Thoracic aorta (tissue), 2 donors: ENCODE data around the gene DGKD. TPM values are rescaled to one million over a fixed set of nuclear protein-coding genes. Genes with fewer than 3 reads are reported as not detected.

Experiments
- ATAC-seq: fragments of 150-250 bp; one replicate; pipeline ENCODE4 v1.8.0; 2017; ENCODE audit warnings: low read depth; ENCODE audit not compliant: insufficient number of reproducible peaks, low FRiP score
- DNase-seq: peaks from one replicate; pipeline ENCODE4 v3.0.0-alpha.2; 2020; ENCODE audit warnings: low spot score
- H3K27ac ChIP-seq, 2 donors: fragments of 200-600 bp; sonication (generic); 1 replicate in 1 of 2; 2 replicates in 1 of 2; pipeline ENCODE4 v1.5.1; 2016; ENCODE audit warnings: mild to moderate bottlenecking in 2 of 2, moderate library complexity in 2 of 2
- H3K27me3 ChIP-seq: fragments of 200-600 bp; sonication (generic); replicated peaks from 2 replicates; pipeline ENCODE4 v1.6.0; 2016; ENCODE audit warnings: mild to moderate bottlenecking; ENCODE audit not compliant: insufficient read depth
- H3K36me3 ChIP-seq: fragments of 200-600 bp; sonication (generic); one replicate; pipeline ENCODE4 v1.5.1; 2016
- H3K4me1 ChIP-seq, 2 donors: fragments of 200-600 bp; sonication (generic); 1 replicate in 1 of 2; 2 replicates in 1 of 2; pipeline versions ENCODE4 v1.5.1 to v1.6.0; 2016; ENCODE audit warnings: low read depth in 2 of 2, mild to moderate bottlenecking in 1 of 2; ENCODE audit not compliant: control insufficient read depth in 1 of 2
- H3K4me3 ChIP-seq: fragments of 200-600 bp; sonication (generic); 2 replicates; pipeline ENCODE4 v1.5.1; 2016; ENCODE audit warnings: mild to moderate bottlenecking
- H3K9me3 ChIP-seq: fragments of 200-600 bp; sonication (generic); 2 replicates; pipeline ENCODE4 v1.5.1; 2016
- CTCF ChIP-seq: fragments of 200-600 bp; sonication (generic); IDR thresholded peaks from one replicate; pipeline ENCODE4 v1.5.1; 2019; ENCODE audit warnings: antibody characterized with exemption
- total RNA-seq, 2 donors: library from RNA; depleted of rRNA; stranded (reverse); fragments of >200 nt; gene quantifications; one replicate each; pipeline versions ENCODE4 v1.1.0 to v1.2.3, GENCODE V29; 2016

Gene DGKD
- total RNA-seq, 2 donors from 2014 or later = 47.3 to 47.9 TPM

GRCh38 chr2:233424154-233424951 lies 70.1 kb downstream of the DGKD start:
- TF ChIP-seq CTCF = no peak
- Histone ChIP-seq H3K4me3 (no peak overlapping the region), H3K27ac (peak overlapping the region in 1 of 2 donors; percentile 41), H3K36me3 (no peaks in the 10 kb centered on the region), H3K9me3 (no peaks in the 10 kb centered on the region), H3K4me1 (peaks cover 4 to 48% of the 10 kb centered on the region in 2 donors), H3K27me3 (no peaks in the 10 kb centered on the region)
- peak; percentile 28 for DNase-seq
- ATAC-seq = peak; percentile 35

GRCh38 chr2:233426619-233427342 lies 72.5 kb downstream of the DGKD start:
- Histone ChIP-seq H3K27ac (no peak overlapping the region), H3K4me1 (peaks cover 3 to 42% of the 10 kb centered on the region in 2 donors), H3K9me3 (no peaks in the 10 kb centered on the region), H3K4me3 (no peak overlapping the region), H3K36me3 (no peaks in the 10 kb centered on the region), H3K27me3 (no peaks in the 10 kb centered on the region)
- TF ChIP-seq CTCF = no peak
- DNase-seq (no peak), ATAC-seq (no peak)

DNA sequence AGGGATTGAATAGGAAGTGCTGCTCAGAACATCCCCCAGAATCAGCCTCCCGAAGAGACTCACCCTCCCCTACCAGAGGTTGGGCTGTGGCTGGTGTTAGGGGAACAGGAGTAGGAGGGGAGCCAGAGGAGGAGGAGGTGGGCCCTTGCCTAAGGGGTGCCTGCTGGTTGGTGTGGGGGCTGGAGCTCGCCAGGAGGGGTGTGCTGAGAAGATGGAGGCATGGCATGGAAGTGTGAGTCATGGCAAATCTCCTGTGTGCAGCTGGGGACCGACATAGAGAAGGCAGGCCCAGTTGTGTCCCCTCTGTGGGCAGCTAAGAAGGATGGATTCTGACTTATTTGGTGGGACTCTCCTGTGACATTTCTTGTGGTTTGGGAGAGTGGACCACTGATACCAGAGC lies 73.7 kb downstream of the DGKD start:
- H3K27me3 ChIP-seq = no peaks in the 10 kb centered on the region
- DNase-seq = no peak
- H3K36me3 ChIP-seq = no peaks in the 10 kb centered on the region
- H3K9me3 ChIP-seq = no peaks in the 10 kb centered on the region
- no peak overlapping the region for H3K27ac ChIP-seq
- peaks cover 3 to 35% of the 10 kb centered on the region in 2 donors for H3K4me1 ChIP-seq
- TF ChIP-seq CTCF = no peak
- no peak for ATAC-seq
- H3K4me3 ChIP-seq = no peak overlapping the region

GRCh38 chr2:233428438-233428837 lies 74.1 kb downstream of the DGKD start:
- DNase-seq = no peak
- no peak overlapping the region for H3K4me3 ChIP-seq
- H3K27ac ChIP-seq = no peak overlapping the region

More at GRCh38 chr2:233428438-233428837, 74.1 kb downstream of the DGKD start:
- ATAC-seq = no peak
- Histone ChIP-seq H3K36me3 (no peaks in the 10 kb centered on the region), H3K4me1 (peaks cover 3 to 35% of the 10 kb centered on the region in 2 donors), H3K27me3 (no peaks in the 10 kb centered on the region), H3K9me3 (no peaks in the 10 kb centered on the region)
- no peak for TF ChIP-seq CTCF
